ENCODE results near the gene KAZN. TPM values are rescaled to one million over a fixed set of nuclear protein-coding genes. Genes with fewer than 3 reads are reported as not detected.

The KAZN gene
- polyA plus RNA-seq, 1 of the 3 experiments (the other 2 are of a cell fraction): 6.8 TPM

GRCh38 chr1:14740016-14740415, 141.5 kb downstream of the KAZN start:
- WGBS (ENCODE audit: low lambda C conversion rate): 17% methylated on average over 1 of the region's 8 CpGs
- TF ChIP-seq TAF1 (IDR thresholded peaks at IDR 0.05; ENCODE audit: borderline replicate concordance, low read depth, low read length): no peak
- TF ChIP-seq GABPA (IDR thresholded peaks at IDR 0.05; ENCODE audit: low read depth): no peak
- no peak for TF ChIP-seq USF1 (IDR thresholded peaks at IDR 0.05; ENCODE audit: borderline replicate concordance, low read depth)
- TF ChIP-seq RAD21 (IDR thresholded peaks at IDR 0.05; ENCODE audit: low read length): no peak
- no peak for TF ChIP-seq SIN3A (IDR thresholded peaks at IDR 0.05; ENCODE audit: borderline replicate concordance, low read depth, low read length)
- TF ChIP-seq, protein P1, sequence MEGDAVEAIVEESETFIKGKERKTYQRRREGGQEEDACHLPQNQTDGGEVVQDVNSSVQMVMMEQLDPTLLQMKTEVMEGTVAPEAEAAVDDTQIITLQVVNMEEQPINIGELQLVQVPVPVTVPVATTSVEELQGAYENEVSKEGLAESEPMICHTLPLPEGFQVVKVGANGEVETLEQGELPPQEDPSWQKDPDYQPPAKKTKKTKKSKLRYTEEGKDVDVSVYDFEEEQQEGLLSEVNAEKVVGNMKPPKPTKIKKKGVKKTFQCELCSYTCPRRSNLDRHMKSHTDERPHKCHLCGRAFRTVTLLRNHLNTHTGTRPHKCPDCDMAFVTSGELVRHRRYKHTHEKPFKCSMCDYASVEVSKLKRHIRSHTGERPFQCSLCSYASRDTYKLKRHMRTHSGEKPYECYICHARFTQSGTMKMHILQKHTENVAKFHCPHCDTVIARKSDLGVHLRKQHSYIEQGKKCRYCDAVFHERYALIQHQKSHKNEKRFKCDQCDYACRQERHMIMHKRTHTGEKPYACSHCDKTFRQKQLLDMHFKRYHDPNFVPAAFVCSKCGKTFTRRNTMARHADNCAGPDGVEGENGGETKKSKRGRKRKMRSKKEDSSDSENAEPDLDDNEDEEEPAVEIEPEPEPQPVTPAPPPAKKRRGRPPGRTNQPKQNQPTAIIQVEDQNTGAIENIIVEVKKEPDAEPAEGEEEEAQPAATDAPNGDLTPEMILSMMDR (IDR thresholded peaks at IDR 0.05): no peak
- no peak for TF ChIP-seq ELF1 (IDR thresholded peaks at IDR 0.05)
- no peak for TF ChIP-seq NRF1 (IDR thresholded peaks at IDR 0.05; ENCODE audit: low read depth, low read length)
- TF ChIP-seq FOXJ3 (CRISPR knock-in tag; IDR thresholded peaks at IDR 0.05): no peak
- TF ChIP-seq MEF2A (IDR thresholded peaks at IDR 0.05; ENCODE audit: borderline replicate concordance, low read depth): no peak
- no peak for TF ChIP-seq REST (IDR thresholded peaks at IDR 0.05; ENCODE audit: low read depth, low read length)
- TF ChIP-seq FOXM1 (IDR thresholded peaks at IDR 0.05; ENCODE audit: low read depth): no peak
- no peak for TF ChIP-seq USF2 (IDR thresholded peaks at IDR 0.05; ENCODE audit: borderline replicate concordance, low read depth, low read length)
- no peak for TF ChIP-seq FOSL2 (IDR thresholded peaks at IDR 0.05; ENCODE audit: borderline replicate concordance, low read depth)
- Histone ChIP-seq H3K9me3 (no peaks in the 10 kb centered on the region), H3K4me3 (ENCODE audit: low read depth in 2 of 2, low read length in 1 of 2) (no peak overlapping the region), H3K9me2 (no peaks in the 10 kb centered on the region), H3K27me3 (ENCODE audit: insufficient read depth) (no peaks in the 10 kb centered on the region), H3F3A (replicated peaks; ENCODE audit: insufficient read depth) (no peaks in the 10 kb centered on the region), H3K79me2 (ENCODE audit: insufficient read depth) (no peaks in the 10 kb centered on the region), H3K27ac (ENCODE audit: low read depth in 2 of 2, low read length in 1 of 2) (no peak overlapping the region), H3K36me3 (replicated peaks in 1 of 2; ENCODE audit: control insufficient read depth in 1 of 2, insufficient read depth in 2 of 2, low read length in 1 of 2) (no peaks in the 10 kb centered on the region), H3K4me2 (no peak overlapping the region), H3K9ac (no peak overlapping the region), H4K20me1 (ENCODE audit: insufficient read depth) (no peaks in the 10 kb centered on the region), H2AFZ (ENCODE audit: low read depth) (no peak overlapping the region), H3K4me1 (ENCODE audit: control insufficient read depth in 1 of 2, insufficient read depth in 2 of 2, low read depth in 1 of 2, low read length in 1 of 2) (no peaks in the 10 kb centered on the region)
- CTCF ChIA-PET: interaction anchor here (1.0 to 1.8 kb wide), 4 partner anchors 9 to 626 kb away, joined by 3 to 5 read pairs (median 4); no protein-coding TSS in a partner anchor
- DNase-seq: no peak
- POLR2A ChIA-PET: no interaction called here
